Renal cortical epithelial cell (primary cell): Measurements from ENCODE around the gene DTYMK. TPM values are rescaled to one million over a fixed set of nuclear protein-coding genes. Genes with fewer than 3 reads are reported as not detected.

Experiments used
- DNase-seq: peaks from one replicate; pipeline ENCODE4 v3.0.0-alpha.2; 2011; ENCODE audit warnings: low read depth
- total RNA-seq: library from RNA; depleted of rRNA; stranded (reverse); fragments of >200 nt; gene quantifications from 2 replicates; pipeline ENCODE4 v1.2.3, GENCODE V29; 2014

The DTYMK gene
- total RNA-seq, 1 donor from 2014 or later, result 12.2 TPM

GRCh38 chr2:241706537-241706936 lies 19.9 kb upstream of the DTYMK start:
- DNase-seq, result no peak

- no peak for DNase-seq
Observed at GRCh38 chr2:241703032-241703604, 16.5 kb upstream of the DTYMK start.

- DNase-seq, result peak; percentile 68
Observed at GRCh38 chr2:241702155-241703031, 15.8 kb upstream of the DTYMK start.

- peak; percentile 56 for DNase-seq
Observed at GRCh38 chr2:241701399-241702154, 15.0 kb upstream of the DTYMK start, which contains the start of gene ING5. ING5 (plus strand) TSS chr2:241702039; CDS start chr2:241702066, 27 bp downstream.

GRCh38 chr2:241701149-241701398 lies 14.5 kb upstream of the DTYMK start:
- peak; percentile 53 for DNase-seq

- no peak for DNase-seq
Observed at GRCh38 chr2:241695651-241696050, 9.0 kb upstream of the DTYMK start.

GRCh38 chr2:241692448-241692847 lies 5.8 kb upstream of the DTYMK start:
- peak; percentile 77 for DNase-seq

GRCh38 chr2:241690202-241690717 lies 3.6 kb upstream of the DTYMK start:
- DNase-seq, result no peak

- DNase-seq, result no peak
Observed at GRCh38 chr2:241689306-241689705, 2.7 kb upstream of the DTYMK start.

- no peak for DNase-seq
Observed at GRCh38 chr2:241686324-241686649, 328 bp downstream of the DTYMK start.

- DNase-seq, result peak; percentile 92
Observed at GRCh38 chr2:241680827-241681599, 5.6 kb downstream of the DTYMK start.

GRCh38 chr2:241680044-241680443 lies 6.6 kb downstream of the DTYMK start:
- DNase-seq, result no peak

- no peak for DNase-seq
Observed at GRCh38 chr2:241678784-241679540, 7.7 kb downstream of the DTYMK start.

- DNase-seq, result no peak
Observed at GRCh38 chr2:241678307-241678706, 8.3 kb downstream of the DTYMK start.

- DNase-seq, result no peak
Observed at GRCh38 chr2:241677392-241677791, 9.2 kb downstream of the DTYMK start.

GRCh38 chr2:241676665-241677064 lies 9.9 kb downstream of the DTYMK start:
- DNase-seq, result no peak

- no peak for DNase-seq
Observed at GRCh38 chr2:241675885-241676284, 10.7 kb downstream of the DTYMK start.

- DNase-seq, result no peak
Observed at GRCh38 chr2:241673797-241674725, 12.6 kb downstream of the DTYMK start.

- DNase-seq, result no peak
Observed at GRCh38 chr2:241673189-241673663, 13.4 kb downstream of the DTYMK start.
